IMR-90 (cell line): ENCODE results near the gene CALHM1. TPM values are rescaled to one million over a fixed set of nuclear protein-coding genes. Genes with fewer than 3 reads are reported as not detected.

Experiments used
- ATAC-seq: fragments of 200-7000 bp; cut with Tn5 transposase; 2 replicates; pipeline ENCODE4 v1.9.1; 2020; ENCODE audit warnings: low read depth, mild to moderate bottlenecking, moderate library complexity
- BruUV-seq: library from RNA; stranded (reverse); fragments of 400-500 nt; replicated peaks from 2 replicates; lab custom pipeline; 2021; lab: Mats Ljungman, UMichigan
- CTCF ChIA-PET: fragments of 300-600 bp; formaldehyde crosslinking; extraction: SDS; loops from one replicate; lab custom pipeline; 2021; ENCODE audit warnings: antibody characterized with exemption; lab: Yijun Ruan, JAX
- POLR2A ChIA-PET: fragments of 300-600 bp; sonication (Branson Sonifier 250); formaldehyde crosslinking; loops from one replicate; lab custom pipeline; 2022; ENCODE audit warnings: antibody characterized with exemption; ENCODE audit not compliant: unreplicated experiment; lab: Charles Lee
- DNase-seq: peaks from one replicate; pipeline ENCODE4 v3.0.0; 2013
- H2AFZ ChIP-seq: replicated peaks from 2 replicates; pipeline ENCODE3; 2013; ENCODE audit warnings: low read length, mild to moderate bottlenecking; ENCODE audit not compliant: poor library complexity
- H2AK5ac ChIP-seq: 2 replicates; pipeline ENCODE4 v1.6.1; 2013; ENCODE audit warnings: low read depth, low read length, inconsistent platforms
- H2AK9ac ChIP-seq: replicated peaks from 2 replicates; pipeline ENCODE3; 2013; ENCODE audit warnings: mild to moderate bottlenecking, low read depth, low read length, moderate library complexity; ENCODE audit not compliant: poor library complexity
- H2BK120ac ChIP-seq: 2 replicates; pipeline ENCODE4 v1.6.1; 2013; ENCODE audit warnings: low read depth, low read length, inconsistent platforms
- H2BK15ac ChIP-seq: 3 replicates; pipeline ENCODE4 v1.6.1; 2013; ENCODE audit warnings: low read depth, low read length, inconsistent platforms
- H2BK20ac ChIP-seq: 2 replicates; pipeline ENCODE4 v1.6.1; 2013; ENCODE audit warnings: low read depth, mild to moderate bottlenecking, inconsistent platforms, low read length, moderate library complexity
- H2BK5ac ChIP-seq: 2 replicates; pipeline ENCODE4 v1.6.1; 2013; ENCODE audit warnings: mild to moderate bottlenecking, low read depth, low read length, inconsistent platforms; ENCODE audit not compliant: poor library complexity, severe bottlenecking
- H3K14ac ChIP-seq: replicated peaks from 2 replicates; pipeline ENCODE4 v1.6.1; 2013; ENCODE audit warnings: low read depth, low read length, inconsistent platforms
- H3K18ac ChIP-seq: 2 replicates; pipeline ENCODE4 v1.6.1; 2013; ENCODE audit warnings: low read depth, low read length, control low read depth
- H3K23ac ChIP-seq: 2 replicates; pipeline ENCODE4 v1.6.1; 2013; ENCODE audit warnings: low read depth, low read length, inconsistent platforms
- H3K27ac ChIP-seq: 2 replicates; pipeline ENCODE4 v1.5.1; 2013; ENCODE audit warnings: mild to moderate bottlenecking, control low read depth, low read length; ENCODE audit not compliant: insufficient read depth
- H3K27me3 ChIP-seq: 2 replicates; pipeline ENCODE4 v1.6.1; 2013; ENCODE audit warnings: low read length; ENCODE audit not compliant: control insufficient read depth, insufficient read depth
- H3K36me3 ChIP-seq: 2 replicates; pipeline ENCODE4 v1.6.1; 2013; ENCODE audit warnings: low read length, mixed read lengths; ENCODE audit not compliant: control insufficient read depth, insufficient read depth
- H3K4ac ChIP-seq: 2 replicates; pipeline ENCODE4 v1.6.1; 2013; ENCODE audit warnings: low read depth, low read length, inconsistent platforms
- H3K4me1 ChIP-seq: 2 replicates; pipeline ENCODE4 v1.6.1; 2013; ENCODE audit warnings: low read length, mixed read lengths; ENCODE audit not compliant: control insufficient read depth, insufficient read depth
- H3K4me2 ChIP-seq: 2 replicates; pipeline ENCODE4 v1.6.1; 2013; ENCODE audit warnings: low read depth, mild to moderate bottlenecking, control low read depth, low read length, moderate library complexity
- H3K4me3 ChIP-seq: 2 replicates; pipeline ENCODE4 v1.5.1; 2013; ENCODE audit warnings: low read depth, mild to moderate bottlenecking, control low read depth, low read length, moderate library complexity; ENCODE audit not compliant: insufficient read depth
- H3K56ac ChIP-seq: 2 replicates; pipeline ENCODE4 v1.6.1; 2013; ENCODE audit warnings: low read length, inconsistent platforms; ENCODE audit not compliant: insufficient read depth; ENCODE audit errors: extremely low read depth
- H3K79me1 ChIP-seq, 2 experiments: 2 replicates each; pipeline ENCODE4 v1.6.1; 2013; ENCODE audit warnings: low read length in 2 of 2, inconsistent platforms in 1 of 2, low read depth in 1 of 2
- H3K9ac ChIP-seq: 2 replicates; pipeline ENCODE4 v1.6.1; 2013; ENCODE audit warnings: low read depth, low read length, control low read depth
- H3K9me1 ChIP-seq: 2 replicates; pipeline ENCODE4 v1.6.1; 2013; ENCODE audit warnings: low read length, inconsistent platforms; ENCODE audit not compliant: insufficient read depth
- H3K9me3 ChIP-seq: 2 replicates; pipeline ENCODE4 v1.6.1; 2013; ENCODE audit warnings: low read length; ENCODE audit not compliant: control insufficient read depth, insufficient read depth
- H4K20me1 ChIP-seq: 2 replicates; pipeline ENCODE4 v1.6.1; 2013; ENCODE audit warnings: low read length, inconsistent platforms; ENCODE audit not compliant: insufficient read depth
- H4K5ac ChIP-seq: 2 replicates; pipeline ENCODE4 v1.6.1; 2013; ENCODE audit warnings: mild to moderate bottlenecking, low read depth, low read length, control low read depth
- H4K8ac ChIP-seq, 2 experiments: 2 replicates each; pipeline ENCODE4 v1.6.1; 2013; ENCODE audit warnings: low read depth in 2 of 2, low read length in 2 of 2, control low read depth in 1 of 2, inconsistent platforms in 1 of 2
- H4K91ac ChIP-seq: 2 replicates; pipeline ENCODE4 v1.6.1; 2013; ENCODE audit warnings: low read depth, low read length, inconsistent platforms; ENCODE audit not compliant: insufficient read depth
- BHLHE40 ChIP-seq: fragments of 150-350 bp; IDR thresholded peaks from 2 replicates; pipeline ENCODE4 v1.6.1; 2016; ENCODE audit warnings: mild to moderate bottlenecking, low read depth, low read length
- CEBPB ChIP-seq: IDR thresholded peaks from 2 replicates; pipeline ENCODE4 v1.6.1; 2012; ENCODE audit warnings: low read depth, low read length, improper control_type of control experiment
- CHD1 ChIP-seq: IDR thresholded peaks from 2 replicates; pipeline ENCODE4 v1.6.1; 2012; ENCODE audit warnings: low read depth, low read length, improper control_type of control experiment
- FOS ChIP-seq: fragments of 150-350 bp; IDR thresholded peaks from 2 replicates; pipeline ENCODE4 v1.6.1; 2016; ENCODE audit warnings: low read depth, low read length
- MAFK ChIP-seq: IDR thresholded peaks from 2 replicates; pipeline ENCODE4 v1.6.1; 2012; ENCODE audit warnings: low read depth, low read length, improper control_type of control experiment
- MXI1 ChIP-seq: IDR thresholded peaks from 2 replicates; pipeline ENCODE4 v1.6.1; 2012; ENCODE audit warnings: low read depth, mild to moderate bottlenecking, low read length, moderate library complexity, borderline replicate concordance
- NFE2L2 ChIP-seq: fragments of 150-350 bp; IDR thresholded peaks from 2 replicates; pipeline ENCODE4 v1.6.1; 2016; ENCODE audit warnings: low read depth, mild to moderate bottlenecking, low read length
- RCOR1 ChIP-seq: IDR thresholded peaks from 2 replicates; pipeline ENCODE4 v1.6.1; 2012; ENCODE audit warnings: mild to moderate bottlenecking, low read length, improper control_type of control experiment; ENCODE audit not compliant: insufficient replicate concordance
- SMC3 ChIP-seq: fragments of 150-350 bp; IDR thresholded peaks from 2 replicates; pipeline ENCODE4 v1.6.1; 2016; ENCODE audit warnings: low read depth, mild to moderate bottlenecking, antibody characterized with exemption, low read length, moderate library complexity
- USF2 ChIP-seq: fragments of 150-350 bp; IDR thresholded peaks from 2 replicates; pipeline ENCODE4 v1.6.1; 2017; ENCODE audit warnings: mild to moderate bottlenecking, antibody characterized with exemption, low read length, low read depth
- WGBS, 2 experiments: methylation state at CpG; one replicate each; pipeline versions ENCODE4 v1.1.5 to v1.1.7; 2013; ENCODE audit warnings: missing lambda C conversion rate in 2 of 2; ENCODE audit not compliant: insufficient read length in 1 of 2; ENCODE audit errors: extremely low coverage in 2 of 2; 5-methylcytosine and 5-hydroxymethylcytosine counted together
- dilution Hi-C: fragments of 300-500 bp; cut with HindIII; formaldehyde crosslinking; loops from one replicate; pipeline ENCODE4 v1.14.3; 2018; ENCODE audit warnings: low sequenced_read_pairs; ENCODE audit not compliant: unreplicated experiment
- in situ Hi-C: fragments of 300-500 bp; cut with MboI; formaldehyde crosslinking; loops from 3 replicates; pipeline ENCODE4 v1.14.3; 2019; ENCODE audit warnings: low sequenced_read_pairs, inconsistent platforms, mixed read lengths
- intact Hi-C: fragments of 100-400 bp; cut with micrococcal nuclease; formaldehyde crosslinking; loops from 2 replicates; pipeline ENCODE4 v1.10.0; 2022
- polyA plus RNA-seq, 3 experiments: library from polyadenylated mRNA; depleted of rRNA; stranded (reverse); fragments of >200 nt; gene quantifications; 2 replicates each; pipeline ENCODE4 v1.2.3, GENCODE V29; 2012; ENCODE audit warnings: low replicate concordance in 1 of 3
- total RNA-seq: library from RNA; depleted of rRNA; stranded (reverse); fragments of >200 nt; gene quantifications from 2 replicates; pipeline ENCODE4 v1.2.3, GENCODE V29; 2012
- TF ChIP-seq, protein P1 (sequence below): conservative IDR thresholded peaks from 2 replicates; pipeline ENCODE4 v1.5.1; 2012; ENCODE audit warnings: mild to moderate bottlenecking, low read depth, low read length, improper control_type of control experiment
- TF ChIP-seq, protein P2 (sequence below): fragments of 150-350 bp; IDR thresholded peaks from 2 replicates; pipeline ENCODE4 v1.6.1; 2016; ENCODE audit warnings: low read depth, mild to moderate bottlenecking, low read length, moderate library complexity, borderline replicate concordance

Gene CALHM1
- total and polyA plus RNA-seq, 2 of the 4 experiments (the other 2 are of a cell fraction) = not detected

DNA sequence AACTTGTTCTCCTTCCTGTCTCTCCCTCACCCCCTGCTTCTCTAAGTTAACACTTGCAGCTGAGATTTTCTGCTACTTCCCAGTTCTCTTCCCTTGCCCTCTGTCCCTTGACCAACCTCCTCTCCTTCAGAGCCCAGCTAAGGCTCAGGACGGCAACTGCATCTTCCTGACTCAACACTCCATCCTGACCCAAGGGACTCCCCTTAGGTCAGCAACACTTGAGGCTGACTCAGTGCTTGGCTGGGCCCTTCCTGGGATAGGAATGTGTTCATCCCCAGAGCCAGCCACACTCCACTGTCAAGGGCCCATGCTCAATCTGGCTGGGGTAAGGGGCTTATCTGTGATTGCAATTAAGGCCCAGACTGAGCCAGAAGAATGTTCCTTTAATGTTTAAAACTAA is 10.0 kb downstream of the CALHM1 start:
- H3K9ac ChIP-seq = no peak overlapping the region
- in situ Hi-C loops = no loop called here
- no peaks in the 10 kb centered on the region for H3K9me3 ChIP-seq
- peaks cover 12% of the 10 kb centered on the region; the same call in 1 of the 2 replicates for H4K20me1 ChIP-seq
- H3K27me3 ChIP-seq = no peaks in the 10 kb centered on the region
- no peak overlapping the region for H3K18ac ChIP-seq
- H4K8ac ChIP-seq = no peak overlapping the region
- no peak overlapping the region for H3K4ac ChIP-seq
- H2AFZ ChIP-seq = peak overlapping the region; percentile 75
- intact Hi-C loops = no loop called here
- no peak overlapping the region for H4K91ac ChIP-seq
- DNase-seq = peak; percentile 87
- no peak overlapping the region for H2BK5ac ChIP-seq
- H2BK20ac ChIP-seq = no peak overlapping the region
- peaks cover 11% of the 10 kb centered on the region; the same call in 1 of the 2 replicates for H3K4me1 ChIP-seq
- no peak overlapping the region for H2AK5ac ChIP-seq
- peak; percentile 78 for ATAC-seq
- TF ChIP-seq CHD1 = no peak
- TF ChIP-seq FOS = peak; percentile 38; the same call in 1 of the 2 replicates
- TF ChIP-seq MAFK = peak; percentile 82
- no peak; the same call in 1 of the 2 replicates for TF ChIP-seq CEBPB
- TF ChIP-seq, protein P1, sequence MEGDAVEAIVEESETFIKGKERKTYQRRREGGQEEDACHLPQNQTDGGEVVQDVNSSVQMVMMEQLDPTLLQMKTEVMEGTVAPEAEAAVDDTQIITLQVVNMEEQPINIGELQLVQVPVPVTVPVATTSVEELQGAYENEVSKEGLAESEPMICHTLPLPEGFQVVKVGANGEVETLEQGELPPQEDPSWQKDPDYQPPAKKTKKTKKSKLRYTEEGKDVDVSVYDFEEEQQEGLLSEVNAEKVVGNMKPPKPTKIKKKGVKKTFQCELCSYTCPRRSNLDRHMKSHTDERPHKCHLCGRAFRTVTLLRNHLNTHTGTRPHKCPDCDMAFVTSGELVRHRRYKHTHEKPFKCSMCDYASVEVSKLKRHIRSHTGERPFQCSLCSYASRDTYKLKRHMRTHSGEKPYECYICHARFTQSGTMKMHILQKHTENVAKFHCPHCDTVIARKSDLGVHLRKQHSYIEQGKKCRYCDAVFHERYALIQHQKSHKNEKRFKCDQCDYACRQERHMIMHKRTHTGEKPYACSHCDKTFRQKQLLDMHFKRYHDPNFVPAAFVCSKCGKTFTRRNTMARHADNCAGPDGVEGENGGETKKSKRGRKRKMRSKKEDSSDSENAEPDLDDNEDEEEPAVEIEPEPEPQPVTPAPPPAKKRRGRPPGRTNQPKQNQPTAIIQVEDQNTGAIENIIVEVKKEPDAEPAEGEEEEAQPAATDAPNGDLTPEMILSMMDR = no peak
- peak; percentile 44; the same call in 1 of the 2 replicates for TF ChIP-seq MXI1
- TF ChIP-seq USF2 = no peak
- no peak for TF ChIP-seq BHLHE40
- no peak for TF ChIP-seq RCOR1
- TF ChIP-seq NFE2L2 = no peak
- no peak for TF ChIP-seq SMC3
- TF ChIP-seq, protein P2, sequence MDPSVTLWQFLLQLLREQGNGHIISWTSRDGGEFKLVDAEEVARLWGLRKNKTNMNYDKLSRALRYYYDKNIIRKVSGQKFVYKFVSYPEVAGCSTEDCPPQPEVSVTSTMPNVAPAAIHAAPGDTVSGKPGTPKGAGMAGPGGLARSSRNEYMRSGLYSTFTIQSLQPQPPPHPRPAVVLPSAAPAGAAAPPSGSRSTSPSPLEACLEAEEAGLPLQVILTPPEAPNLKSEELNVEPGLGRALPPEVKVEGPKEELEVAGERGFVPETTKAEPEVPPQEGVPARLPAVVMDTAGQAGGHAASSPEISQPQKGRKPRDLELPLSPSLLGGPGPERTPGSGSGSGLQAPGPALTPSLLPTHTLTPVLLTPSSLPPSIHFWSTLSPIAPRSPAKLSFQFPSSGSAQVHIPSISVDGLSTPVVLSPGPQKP = no peak
- CTCF ChIA-PET = no interaction called here
- H2BK120ac ChIP-seq = no peak overlapping the region
- no peak overlapping the region for H3K56ac ChIP-seq
- dilution Hi-C loops = no loop called here
- H3K4me2 ChIP-seq = no peak overlapping the region
- H3K79me1 ChIP-seq = peaks cover 0 to 34% of the 10 kb centered on the region in 2 experiments; a peak in 1 of 4 replicates
- WGBS, 2 experiments = no CpG with 5 or more reads among the region's 1 CpG
- H3K9me1 ChIP-seq = peaks cover 10% of the 10 kb centered on the region
- H3K14ac ChIP-seq = no peak overlapping the region
- no peak overlapping the region for H2AK9ac ChIP-seq
- H3K27ac ChIP-seq = no peak overlapping the region
- BruUV-seq = no TSS peak
- no peak overlapping the region for H4K5ac ChIP-seq
- POLR2A ChIA-PET = no interaction called here
- H3K4me3 ChIP-seq = no peak overlapping the region
- no peak overlapping the region for H2BK15ac ChIP-seq
- no peak overlapping the region for H3K23ac ChIP-seq
- H3K36me3 ChIP-seq = peaks cover 43% of the 10 kb centered on the region
